HepG2 (cell line): ENCODE measurements around the gene RABL6. TPM values are rescaled to one million over a fixed set of nuclear protein-coding genes. Genes with fewer than 3 reads are reported as not detected.

Experiments
- DMTF1 ChIP-seq: sonication (generic); formaldehyde crosslinking; IDR thresholded peaks from 2 replicates; pipeline ENCODE4 v1.4.0; 2020; ENCODE audit warnings: mild to moderate bottlenecking, missing genetic modification reagents
- EEA1 ChIP-seq: sonication (generic); formaldehyde crosslinking; IDR thresholded peaks from 2 replicates; pipeline ENCODE4 v1.5.1; 2020; ENCODE audit warnings: mild to moderate bottlenecking, missing genetic modification reagents, borderline replicate concordance
- FOXO4 ChIP-seq: sonication (generic); formaldehyde crosslinking; conservative IDR thresholded peaks from 2 replicates; pipeline ENCODE4 v1.8.1; 2023; ENCODE audit warnings: missing genetic modification reagents
- HDAC2 ChIP-seq: sonication (generic); formaldehyde crosslinking; IDR thresholded peaks from 2 replicates; pipeline ENCODE4 v1.4.0; 2020; ENCODE audit warnings: missing genetic modification reagents
- HMG20A ChIP-seq: IDR thresholded peaks from 2 replicates; pipeline ENCODE4 v1.6.1; 2016; ENCODE audit warnings: borderline replicate concordance
- HNRNPUL1 ChIP-seq: fragments of 200-400 bp; formaldehyde crosslinking; IDR thresholded peaks from 2 replicates; pipeline ENCODE4 v1.6.1; 2017; ENCODE audit warnings: low read depth, mild to moderate bottlenecking, low read length, moderate library complexity
- LRRFIP1 ChIP-seq: sonication (generic); formaldehyde crosslinking; conservative IDR thresholded peaks from 2 replicates; pipeline ENCODE4 v1.4.0; 2020; ENCODE audit warnings: missing genetic modification reagents
- MZF1 ChIP-seq: sonication (generic); formaldehyde crosslinking; IDR thresholded peaks from 2 replicates; pipeline ENCODE4 v1.8.1; 2023; ENCODE audit warnings: mild to moderate bottlenecking, missing genetic modification reagents, borderline replicate concordance
- POGK ChIP-seq: sonication (generic); formaldehyde crosslinking; conservative IDR thresholded peaks from 2 replicates; pipeline ENCODE4 v1.8.0; 2022; ENCODE audit warnings: mild to moderate bottlenecking, moderate library complexity, missing genetic modification reagents
- SMARCE1 ChIP-seq: fragments of 450-650 bp; IDR thresholded peaks from 2 replicates; pipeline ENCODE4 v1.6.1; 2017; ENCODE audit warnings: borderline replicate concordance
- SNRNP70 ChIP-seq: fragments of 200-400 bp; formaldehyde crosslinking; IDR thresholded peaks from 2 replicates; pipeline ENCODE4 v1.6.1; 2017; ENCODE audit warnings: mild to moderate bottlenecking, low read depth, low read length, moderate library complexity
- THRA ChIP-seq: sonication (generic); formaldehyde crosslinking; IDR thresholded peaks from 2 replicates; pipeline ENCODE4 v1.4.0; 2020; ENCODE audit warnings: missing genetic modification reagents, borderline replicate concordance
- THYN1 ChIP-seq: sonication (generic); formaldehyde crosslinking; IDR thresholded peaks from 2 replicates; pipeline ENCODE4 v1.8.1; 2023; ENCODE audit warnings: low read depth, mild to moderate bottlenecking, moderate library complexity, missing genetic modification reagents, borderline replicate concordance
- TOPORS ChIP-seq: sonication (generic); formaldehyde crosslinking; IDR thresholded peaks from 2 replicates; pipeline ENCODE4 v1.8.0; 2023; ENCODE audit warnings: mild to moderate bottlenecking, missing genetic modification reagents
- TRIM22 ChIP-seq: fragments of 450-650 bp; IDR thresholded peaks from 2 replicates; pipeline ENCODE4 v1.6.1; 2017
- ZMYM3 ChIP-seq: sonication (generic); formaldehyde crosslinking; IDR thresholded peaks from 2 replicates; pipeline ENCODE4 v1.5.1; 2020; ENCODE audit warnings: mild to moderate bottlenecking, missing genetic modification reagents
- ZNF224 ChIP-seq: sonication (generic); formaldehyde crosslinking; IDR thresholded peaks from 2 replicates; pipeline ENCODE4 v1.5.0; 2020; ENCODE audit warnings: mild to moderate bottlenecking, missing genetic modification reagents
- ZNF644 ChIP-seq: IDR thresholded peaks from 2 replicates; pipeline ENCODE4 v1.6.1; 2016; ENCODE audit warnings: low read depth
- ZNF850 ChIP-seq: sonication (generic); formaldehyde crosslinking; conservative IDR thresholded peaks from 2 replicates; pipeline ENCODE4 v1.9.0; 2021; ENCODE audit warnings: mild to moderate bottlenecking, missing genetic modification reagents
- polyA plus RNA-seq, 8 experiments: library from polyadenylated mRNA; depleted of rRNA in 3 of 8; stranded (reverse) in 7 of 8; unstranded in 1 of 8; fragments of >200 nt; fragmentation: Illumina TruSeq in 4 of 8; extraction: Trizol in 4 of 8; gene quantifications; 2 replicates each; pipeline versions ENCODE4 v1.2.1 to v1.2.3, GENCODE V29; 2011 to 2016; ENCODE audit warnings: low read depth in 4 of 8, missing spikeins in 1 of 8, mixed read lengths in 1 of 8; ENCODE audit not compliant: insufficient read depth in 1 of 8
- total RNA-seq, 5 experiments: library from RNA; depleted of rRNA; stranded (reverse); fragments of >200 nt; fragmentation: Illumina TruSeq; extraction: Trizol; gene quantifications; 2 replicates each; pipeline ENCODE4 v1.2.3, GENCODE V29; 2016; ENCODE audit warnings: low read depth in 1 of 5

The RABL6 gene
- total and polyA plus RNA-seq, 2 of the 13 experiments (the other 11 are each of a cell fraction or from before 2014, with no cell fraction given): 81.5 to 125 TPM

GRCh38 chr9:136847826-136848392, 40.2 kb downstream of the RABL6 start (continued):
- TF ChIP-seq DMTF1 (CRISPR knock-in tag) (peak; percentile 76; the same call in 1 of the 2 replicates), POGK (peak; percentile 79), ZNF644 (no peak), MZF1 (peak; percentile 66; the same call in 1 of the 2 replicates), HDAC2 (CRISPR knock-in tag) (peak; percentile 23; the same call in 1 of the 2 replicates), FOXO4 (no peak), TRIM22 (no peak), LRRFIP1 (CRISPR knock-in tag) (no peak), SMARCE1 (no peak), ZNF224 (CRISPR knock-in tag) (peak; percentile 80; the same call in 1 of the 2 replicates), THRA (CRISPR knock-in tag) (no peak; the same call in 1 of the 2 replicates), SNRNP70 (no peak), ZNF850 (CRISPR knock-in tag) (no peak), ZMYM3 (CRISPR knock-in tag) (peak; percentile 71), HMG20A (CRISPR knock-in tag) (no peak), HNRNPUL1 (no peak), TOPORS (peak; percentile 28; the same call in 1 of the 2 replicates), EEA1 (CRISPR knock-in tag) (no peak), THYN1 (CRISPR knock-in tag) (0 out of 2 replicates have a peak, but pooled peaks have one; percentile 76)
